Immature natural killer cell (primary cell): ENCODE results near the gene NR6A1. TPM values are rescaled to one million over a fixed set of nuclear protein-coding genes. Genes with fewer than 3 reads are reported as not detected.
"Not testable (repeated sequence)": the region's sequence is repeated elsewhere in the genome, so short reads cannot be mapped to it uniquely, and the experiment has no call there.

Source experiments
- DNase-seq, 3 donors: peaks; one replicate each; pipeline ENCODE4 v3.0.0; 2022; ENCODE audit warnings: mixed read lengths in 1 of 3
- H3K27ac Mint-ChIP-seq, 6 donors: one replicate each; pipeline ENCODE4 v1.8.0; 2020; ENCODE audit warnings: mixed read lengths in 6 of 6, mild to moderate bottlenecking in 5 of 6, inconsistent platforms in 4 of 6, moderate library complexity in 3 of 6
- H3K27me3 Mint-ChIP-seq, 3 donors: one replicate each; pipeline ENCODE4 v1.8.0; 2020 to 2021; ENCODE audit warnings: low read depth in 3 of 3, mild to moderate bottlenecking in 3 of 3, mixed read lengths in 3 of 3, moderate library complexity in 3 of 3, inconsistent platforms in 1 of 3
- H3K36me3 Mint-ChIP-seq, 3 donors: one replicate each; pipeline ENCODE4 v1.8.0; 2020; ENCODE audit warnings: mixed read lengths in 3 of 3, inconsistent platforms in 2 of 3, mild to moderate bottlenecking in 2 of 3
- H3K4me1 Mint-ChIP-seq, 2 donors: one replicate each; pipeline ENCODE4 v1.8.0; 2020; ENCODE audit warnings: inconsistent platforms in 2 of 2, mild to moderate bottlenecking in 2 of 2, mixed read lengths in 2 of 2, moderate library complexity in 1 of 2
- H3K4me3 Mint-ChIP-seq, 5 donors: one replicate each; pipeline ENCODE4 v1.8.0; 2020; ENCODE audit warnings: mild to moderate bottlenecking in 5 of 5, mixed read lengths in 5 of 5, inconsistent platforms in 3 of 5, moderate library complexity in 3 of 5
- H3K9me3 Mint-ChIP-seq, 6 donors: one replicate each; pipeline ENCODE4 v1.8.0; 2020; ENCODE audit warnings: mild to moderate bottlenecking in 6 of 6, mixed read lengths in 6 of 6, inconsistent platforms in 4 of 6, moderate library complexity in 3 of 6
- polyA plus RNA-seq, 3 donors: library from polyadenylated mRNA; unstranded; fragments of 300-500 nt; fragmentation: Illumina TruSeq; gene quantifications; one replicate each; pipeline ENCODE4 v1.2.3, GENCODE V29; 2021

Gene NR6A1
- polyA plus RNA-seq, 3 donors from 2014 or later: not detected

GRCh38 chr9:124617477-124618141, 153.5 kb downstream of the NR6A1 start:
- Mint-ChIP-seq H3K9me3 (no peaks in the 10 kb centered on the region), H3K4me1 (peaks cover 49 to 50% of the 10 kb centered on the region in 2 donors), H3K27ac (peak overlapping the region; percentile 40 to 91 (median 76)), H3K4me3 (peak overlapping the region; percentile 49 to 65 (median 61)), H3K27me3 (peaks cover 0 to 12% (median 5%) of the 10 kb centered on the region in 3 donors), H3K36me3 (no peaks in the 10 kb centered on the region)
- DNase-seq: peak; percentile 76 to 79 (median 77)

- no peaks in the 10 kb centered on the region for H3K9me3 Mint-ChIP-seq
- H3K36me3 Mint-ChIP-seq: no peaks in the 10 kb centered on the region
- peaks cover 0 to 9% (median 5%) of the 10 kb centered on the region in 3 donors for H3K27me3 Mint-ChIP-seq
- H3K27ac Mint-ChIP-seq: no peak overlapping the region
- peaks cover 42 to 43% of the 10 kb centered on the region in 2 donors for H3K4me1 Mint-ChIP-seq
- no peak for DNase-seq
- H3K4me3 Mint-ChIP-seq: no peak overlapping the region
Observed at GRCh38 chr9:124616961-124617360, 154.2 kb downstream of the NR6A1 start.

- H3K27me3 Mint-ChIP-seq, DNase-seq, H3K9me3 Mint-ChIP-seq, H3K27ac Mint-ChIP-seq, H3K36me3 Mint-ChIP-seq, H3K4me3 Mint-ChIP-seq: not testable (repeated sequence)
- peaks cover 31 to 32% of the 10 kb centered on the region in 2 donors for H3K4me1 Mint-ChIP-seq
Observed at GRCh38 chr9:124615840-124616239, 155.3 kb downstream of the NR6A1 start.

GRCh38 chr9:124615100-124615742, 155.9 kb downstream of the NR6A1 start:
- Mint-ChIP-seq H3K4me1 (peaks cover 25 to 26% of the 10 kb centered on the region in 2 donors), H3K27ac (no peak overlapping the region)

GRCh38 chr9:124613849-124614248, 157.3 kb downstream of the NR6A1 start:
- DNase-seq: no peak
- Mint-ChIP-seq H3K27ac (no peak overlapping the region), H3K4me1 (peaks cover 14 to 15% of the 10 kb centered on the region in 2 donors), H3K36me3 (no peaks in the 10 kb centered on the region), H3K27me3 (peaks cover 2 to 7% (median 3%) of the 10 kb centered on the region in 3 donors), H3K9me3 (no peaks in the 10 kb centered on the region), H3K4me3 (no peak overlapping the region)

More at GRCh38 chr9:124615100-124615742, 155.9 kb downstream of the NR6A1 start:
- peaks cover under 1 to 4% (median 2%) of the 10 kb centered on the region in 3 donors for H3K27me3 Mint-ChIP-seq
- no peaks in the 10 kb centered on the region for H3K9me3 Mint-ChIP-seq
- H3K4me3 Mint-ChIP-seq: no peak overlapping the region
- no peaks in the 10 kb centered on the region for H3K36me3 Mint-ChIP-seq
- no peak for DNase-seq

- Mint-ChIP-seq H3K36me3 (no peaks in the 10 kb centered on the region), H3K4me3 (no peak overlapping the region), H3K9me3 (no peaks in the 10 kb centered on the region), H3K4me1 (no peaks in the 10 kb centered on the region), H3K27me3 (peaks cover 3 to 10% (median 5%) of the 10 kb centered on the region in 3 donors), H3K27ac (no peak overlapping the region)
- DNase-seq: no peak
Observed at GRCh38 chr9:124611106-124611505, 160.0 kb downstream of the NR6A1 start.

- H3K4me3 Mint-ChIP-seq: no peak overlapping the region
- H3K4me1 Mint-ChIP-seq: no peaks in the 10 kb centered on the region
- no peak for DNase-seq
- no peaks in the 10 kb centered on the region for H3K36me3 Mint-ChIP-seq
- H3K27me3 Mint-ChIP-seq: peaks cover 2 to 14% (median 7%) of the 10 kb centered on the region in 3 donors
- H3K27ac Mint-ChIP-seq: no peak overlapping the region
- H3K9me3 Mint-ChIP-seq: peaks cover 0 to 2% (median 0%) of the 10 kb centered on the region in 6 donors
Observed at GRCh38 chr9:124606027-124606426, 165.1 kb downstream of the NR6A1 start.

- Mint-ChIP-seq H3K36me3 (no peaks in the 10 kb centered on the region), H3K27ac (no peak overlapping the region), H3K27me3 (peaks cover 7 to 17% (median 9%) of the 10 kb centered on the region in 3 donors)
Observed at GRCh38 chr9:124605258-124605657, 165.9 kb downstream of the NR6A1 start.

GRCh38 chr9:124602632-124603031, 168.5 kb downstream of the NR6A1 start:
- H3K9me3 Mint-ChIP-seq: peaks cover 0 to 2% (median 0%) of the 10 kb centered on the region in 6 donors
- no peak for DNase-seq
- no peak overlapping the region for H3K27ac Mint-ChIP-seq
- no peaks in the 10 kb centered on the region for H3K4me1 Mint-ChIP-seq
- H3K27me3 Mint-ChIP-seq: peaks cover 7 to 8% (median 7%) of the 10 kb centered on the region in 3 donors
- no peaks in the 10 kb centered on the region for H3K36me3 Mint-ChIP-seq
- no peak overlapping the region for H3K4me3 Mint-ChIP-seq

More at GRCh38 chr9:124605258-124605657, 165.9 kb downstream of the NR6A1 start:
- Mint-ChIP-seq H3K4me1 (no peaks in the 10 kb centered on the region), H3K4me3 (no peak overlapping the region), H3K9me3 (peaks cover 0 to 2% (median 0%) of the 10 kb centered on the region in 6 donors)
- no peak for DNase-seq

GRCh38 chr9:124602204-124602603, 168.9 kb downstream of the NR6A1 start:
- Mint-ChIP-seq H3K36me3 (no peaks in the 10 kb centered on the region), H3K9me3 (peaks cover 0 to 2% (median 0%) of the 10 kb centered on the region in 6 donors), H3K4me3 (no peak overlapping the region), H3K27me3 (peaks cover 7 to 12% (median 7%) of the 10 kb centered on the region in 3 donors), H3K27ac (no peak overlapping the region), H3K4me1 (no peaks in the 10 kb centered on the region)
- DNase-seq: no peak

- H3K4me3 Mint-ChIP-seq: no peak overlapping the region
- DNase-seq: no peak
- H3K36me3 Mint-ChIP-seq: no peaks in the 10 kb centered on the region
- peaks cover 5 to 12% (median 7%) of the 10 kb centered on the region in 3 donors for H3K27me3 Mint-ChIP-seq
- no peak overlapping the region for H3K27ac Mint-ChIP-seq
- H3K9me3 Mint-ChIP-seq: no peaks in the 10 kb centered on the region
- no peaks in the 10 kb centered on the region for H3K4me1 Mint-ChIP-seq
Observed at GRCh38 chr9:124600407-124600806, 170.7 kb downstream of the NR6A1 start.

GRCh38 chr9:124599121-124599795, 171.9 kb downstream of the NR6A1 start:
- Mint-ChIP-seq H3K4me3 (no peak overlapping the region), H3K36me3 (no peaks in the 10 kb centered on the region), H3K9me3 (no peaks in the 10 kb centered on the region), H3K4me1 (no peaks in the 10 kb centered on the region), H3K27ac (no peak overlapping the region), H3K27me3 (peaks cover 5 to 15% (median 7%) of the 10 kb centered on the region in 3 donors)
- DNase-seq: no peak

- no peak for DNase-seq
- no peaks in the 10 kb centered on the region for H3K9me3 Mint-ChIP-seq
- H3K4me1 Mint-ChIP-seq: no peaks in the 10 kb centered on the region
- no peaks in the 10 kb centered on the region for H3K36me3 Mint-ChIP-seq
- no peak overlapping the region for H3K4me3 Mint-ChIP-seq
- H3K27me3 Mint-ChIP-seq: peaks cover 5 to 12% (median 5%) of the 10 kb centered on the region in 3 donors
- H3K27ac Mint-ChIP-seq: no peak overlapping the region
Observed at GRCh38 chr9:124598048-124598447, 173.1 kb downstream of the NR6A1 start.
